GM21390 (cell line): ENCODE results near the gene LAMB3.

ENCODE experiments used
- ATAC-seq: cut with Tn5 transposase; IDR thresholded peaks from one replicate; pipeline ENCODE4 v1.9.1; 2021; ENCODE audit not compliant: unreplicated experiment

Gene LAMB3

GRCh38 chr1:209598227-209598626, 54.0 kb downstream of the LAMB3 start:
- ATAC-seq: no peak

GRCh38 chr1:209597499-209597898, 54.7 kb downstream of the LAMB3 start:
- ATAC-seq: no peak

- no peak for ATAC-seq
These were observed 56.5 kb downstream of the LAMB3 start for GRCh38 chr1:209595599-209596285.

GRCh38 chr1:209595028-209595427, 57.2 kb downstream of the LAMB3 start:
- no peak for ATAC-seq

GRCh38 chr1:209594440-209594839, 57.8 kb downstream of the LAMB3 start:
- no peak for ATAC-seq

- no peak for ATAC-seq
These were observed 58.5 kb downstream of the LAMB3 start for GRCh38 chr1:209593747-209594146.

GRCh38 chr1:209590405-209590804, 61.8 kb downstream of the LAMB3 start:
- ATAC-seq: no peak

GRCh38 chr1:209589863-209590262, 62.4 kb downstream of the LAMB3 start:
- no peak for ATAC-seq

- ATAC-seq: no peak
These were observed 62.8 kb downstream of the LAMB3 start for GRCh38 chr1:209589440-209589839.

GRCh38 chr1:209587789-209588188, 64.4 kb downstream of the LAMB3 start:
- no peak for ATAC-seq

- no peak for ATAC-seq
These were observed 65.9 kb downstream of the LAMB3 start for GRCh38 chr1:209586221-209586740.

GRCh38 chr1:209585672-209586071, 66.6 kb downstream of the LAMB3 start:
- ATAC-seq: no peak

GRCh38 chr1:209585197-209585596, 67.0 kb downstream of the LAMB3 start:
- no peak for ATAC-seq

GRCh38 chr1:209584231-209584672, 68.0 kb downstream of the LAMB3 start:
- ATAC-seq: no peak

- no peak for ATAC-seq
These were observed 68.8 kb downstream of the LAMB3 start, which contains the start of gene CAMK1G for GRCh38 chr1:209583408-209583807. Gene CAMK1G, plus strand, starts transcription at chr1:209583714. Its CDS starts 11,270 bp downstream, at chr1:209594984.

- no peak for ATAC-seq
These were observed 71.6 kb downstream of the LAMB3 start for GRCh38 chr1:209580577-209580976.

- no peak for ATAC-seq
These were observed 74.9 kb downstream of the LAMB3 start for GRCh38 chr1:209577346-209577745.

- peak; percentile 79 for ATAC-seq
These were observed 75.6 kb downstream of the LAMB3 start for GRCh38 chr1:209576392-209577197.

GRCh38 chr1:209570743-209571142, 81.5 kb downstream of the LAMB3 start:
- ATAC-seq: no peak

- ATAC-seq: no peak
These were observed 82.6 kb downstream of the LAMB3 start for GRCh38 chr1:209569455-209570207.

- no peak for ATAC-seq
These were observed 84.5 kb downstream of the LAMB3 start for GRCh38 chr1:209567698-209568175.
